Right atrium auricular region (tissue), 2 donors: Measurements from ENCODE around the gene MGAT4D. TPM values are rescaled to one million over a fixed set of nuclear protein-coding genes. Genes with fewer than 3 reads are reported as not detected.

ENCODE experiments used
- DNase-seq: peaks from one replicate; pipeline ENCODE4 v3.0.0-alpha.2; 2019; ENCODE audit warnings: low spot score
- H3K27ac ChIP-seq, 2 donors: fragments of 200-600 bp; sonication (generic); 1 replicate in 1 of 2; 2 replicates in 1 of 2; pipeline ENCODE4 v1.5.1; 2016 to 2019
- H3K27me3 ChIP-seq, 2 donors: fragments of 200-600 bp; sonication (generic); one replicate each; pipeline versions ENCODE4 v1.5.1 to v1.6.0; 2017 to 2019
- H3K36me3 ChIP-seq: fragments of 200-600 bp; sonication (generic); one replicate; pipeline ENCODE4 v1.5.1; 2016
- H3K4me1 ChIP-seq, 2 donors: fragments of 200-600 bp; sonication (generic); one replicate each; pipeline versions ENCODE4 v1.5.1 to v1.6.0; 2017 to 2019
- H3K4me3 ChIP-seq, 2 donors: fragments of 200-600 bp; sonication (generic); 1 replicate in 1 of 2; 2 replicates in 1 of 2; pipeline ENCODE4 v1.5.1; 2017 to 2019; ENCODE audit warnings: mild to moderate bottlenecking in 1 of 2, moderate library complexity in 1 of 2
- H3K9me3 ChIP-seq, 2 donors: fragments of 200-600 bp; sonication (generic); one replicate each; pipeline ENCODE4 v1.5.1; 2019
- total RNA-seq, 2 donors: library from RNA; depleted of rRNA; stranded (reverse); fragments of >200 nt; gene quantifications; one replicate each; pipeline ENCODE4 v1.1.0, GENCODE V29; 2016
- TF ChIP-seq, protein P1 (sequence below), 2 donors: fragments of 200-600 bp; sonication (generic); IDR thresholded peaks; one replicate each; pipeline ENCODE4 v1.5.1; 2019; ENCODE audit warnings: antibody characterized with exemption in 2 of 2

MGAT4D gene
- total RNA-seq, 2 donors from 2014 or later, result not detected

DNA sequence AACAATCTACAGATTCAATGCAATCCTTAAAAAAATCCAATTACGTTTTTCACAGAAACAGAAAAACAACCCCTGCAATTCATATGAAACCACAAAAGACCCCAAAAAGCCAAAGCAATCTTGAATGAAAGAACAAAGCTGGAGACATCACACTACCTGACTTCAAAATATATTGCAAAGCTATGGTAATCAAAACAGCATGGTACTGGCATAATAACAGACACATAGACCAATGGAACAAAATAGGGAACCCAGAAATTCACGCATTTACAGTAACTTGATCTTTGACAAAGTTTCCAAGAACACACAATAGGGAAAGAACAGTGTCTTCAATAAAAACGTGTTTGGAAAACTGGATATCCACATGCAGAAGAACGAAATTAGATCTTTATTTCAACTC lies 14.6 kb downstream of the MGAT4D start:
- no peaks in the 10 kb centered on the region for H3K27me3 ChIP-seq
- no peaks in the 10 kb centered on the region for H3K36me3 ChIP-seq
- no peak overlapping the region for H3K27ac ChIP-seq
- DNase-seq, result no peak
- H3K4me1 ChIP-seq, result no peaks in the 10 kb centered on the region
- H3K4me3 ChIP-seq, result no peak overlapping the region
- H3K9me3 ChIP-seq, result peaks cover 0 to 13% of the 10 kb centered on the region in 2 donors
- TF ChIP-seq, protein P1, sequence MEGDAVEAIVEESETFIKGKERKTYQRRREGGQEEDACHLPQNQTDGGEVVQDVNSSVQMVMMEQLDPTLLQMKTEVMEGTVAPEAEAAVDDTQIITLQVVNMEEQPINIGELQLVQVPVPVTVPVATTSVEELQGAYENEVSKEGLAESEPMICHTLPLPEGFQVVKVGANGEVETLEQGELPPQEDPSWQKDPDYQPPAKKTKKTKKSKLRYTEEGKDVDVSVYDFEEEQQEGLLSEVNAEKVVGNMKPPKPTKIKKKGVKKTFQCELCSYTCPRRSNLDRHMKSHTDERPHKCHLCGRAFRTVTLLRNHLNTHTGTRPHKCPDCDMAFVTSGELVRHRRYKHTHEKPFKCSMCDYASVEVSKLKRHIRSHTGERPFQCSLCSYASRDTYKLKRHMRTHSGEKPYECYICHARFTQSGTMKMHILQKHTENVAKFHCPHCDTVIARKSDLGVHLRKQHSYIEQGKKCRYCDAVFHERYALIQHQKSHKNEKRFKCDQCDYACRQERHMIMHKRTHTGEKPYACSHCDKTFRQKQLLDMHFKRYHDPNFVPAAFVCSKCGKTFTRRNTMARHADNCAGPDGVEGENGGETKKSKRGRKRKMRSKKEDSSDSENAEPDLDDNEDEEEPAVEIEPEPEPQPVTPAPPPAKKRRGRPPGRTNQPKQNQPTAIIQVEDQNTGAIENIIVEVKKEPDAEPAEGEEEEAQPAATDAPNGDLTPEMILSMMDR (IDR thresholded peaks at IDR 0.05), result no peak

DNA sequence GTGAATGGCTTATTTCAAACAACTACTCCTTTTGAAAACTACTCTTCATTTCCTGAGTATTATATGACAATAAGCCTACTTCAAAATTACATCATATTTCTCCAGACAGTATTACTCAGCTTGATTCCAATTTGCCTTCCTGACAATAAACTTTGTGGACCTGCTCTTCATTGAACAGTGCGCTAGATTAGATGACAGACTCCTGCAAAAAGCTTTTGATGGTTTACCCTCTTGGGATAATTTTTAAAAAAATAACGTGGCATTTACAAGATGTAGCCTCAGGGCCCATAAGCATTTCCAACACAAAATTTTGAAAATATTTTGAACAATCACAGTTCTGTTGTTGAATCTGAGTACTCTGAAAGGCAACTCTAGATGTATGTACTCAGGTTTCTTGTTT lies 25.9 kb downstream of the MGAT4D start:
- Histone ChIP-seq H3K27ac (no peak overlapping the region), H3K36me3 (no peaks in the 10 kb centered on the region), H3K4me3 (no peak overlapping the region), H3K27me3 (no peaks in the 10 kb centered on the region), H3K9me3 (no peaks in the 10 kb centered on the region), H3K4me1 (no peaks in the 10 kb centered on the region)
- DNase-seq, result no peak
- TF ChIP-seq, protein P1 (IDR thresholded peaks at IDR 0.05), result no peak

DNA sequence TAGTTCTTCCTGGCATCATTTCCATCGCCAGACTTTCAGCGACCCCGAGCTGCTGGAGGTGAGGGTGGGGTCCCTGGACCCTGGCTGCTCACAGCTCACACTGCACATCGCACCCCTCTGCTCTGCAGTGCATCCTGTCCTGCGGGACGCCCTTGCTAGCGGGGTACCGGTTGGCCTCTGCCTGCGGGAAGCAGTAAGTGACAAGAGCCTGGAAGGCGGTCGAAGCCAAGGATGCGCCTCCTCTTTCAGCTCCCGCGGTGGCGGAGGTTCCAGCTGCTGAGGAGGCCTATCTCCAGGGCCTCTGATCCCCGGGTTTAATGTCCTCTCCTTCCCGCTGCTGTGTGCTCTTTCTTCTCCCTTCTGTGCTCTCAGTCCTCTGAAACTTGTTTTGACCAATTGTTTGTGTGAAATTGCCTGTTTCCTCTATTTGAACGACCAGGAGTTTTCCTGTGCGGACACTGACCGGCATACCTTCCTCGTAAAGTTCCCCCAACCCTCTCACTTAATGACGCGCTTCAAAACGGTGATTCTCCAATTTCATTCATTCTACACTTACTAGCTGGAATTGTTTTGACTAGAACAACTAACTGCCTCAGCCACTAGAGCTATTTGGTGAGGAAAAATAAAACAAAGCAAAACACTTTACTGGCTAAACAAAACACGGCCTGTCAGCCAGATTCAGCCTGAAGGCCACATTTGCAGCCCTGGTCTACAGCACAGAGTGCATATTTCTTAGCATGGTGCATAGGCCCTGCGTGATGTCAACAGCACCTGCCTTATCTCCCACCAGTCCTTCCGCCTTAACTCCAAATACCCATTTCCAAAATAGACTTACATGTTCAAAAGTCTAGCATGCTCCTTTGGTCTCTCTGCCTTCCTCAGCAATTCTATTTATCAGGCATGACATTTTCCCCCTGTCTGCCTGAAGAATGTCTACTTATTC lies 28.0 kb downstream of the MGAT4D start:
- H3K27me3 ChIP-seq, result no peaks in the 10 kb centered on the region
- no peak overlapping the region for H3K4me3 ChIP-seq
- no peaks in the 10 kb centered on the region for H3K9me3 ChIP-seq
- DNase-seq, result no peak
- H3K27ac ChIP-seq, result no peak overlapping the region
- TF ChIP-seq, protein P1 (IDR thresholded peaks at IDR 0.05), result no peak
- H3K36me3 ChIP-seq, result no peaks in the 10 kb centered on the region
- no peaks in the 10 kb centered on the region for H3K4me1 ChIP-seq

GRCh38 chr4:140466146-140466545 lies 31.9 kb downstream of the MGAT4D start:
- no peaks in the 10 kb centered on the region for H3K27me3 ChIP-seq
- no peaks in the 10 kb centered on the region for H3K4me1 ChIP-seq
- no peaks in the 10 kb centered on the region for H3K36me3 ChIP-seq
- TF ChIP-seq, protein P1 (IDR thresholded peaks at IDR 0.05), result no peak
- H3K27ac ChIP-seq, result no peak overlapping the region
- no peaks in the 10 kb centered on the region for H3K9me3 ChIP-seq
- H3K4me3 ChIP-seq, result no peak overlapping the region
- no peak for DNase-seq

GRCh38 chr4:140463614-140464013 lies 34.5 kb downstream of the MGAT4D start:
- no peaks in the 10 kb centered on the region for H3K27me3 ChIP-seq
- no peak overlapping the region for H3K4me3 ChIP-seq
- H3K27ac ChIP-seq, result no peak overlapping the region
- H3K9me3 ChIP-seq, result no peaks in the 10 kb centered on the region
- TF ChIP-seq, protein P1 (IDR thresholded peaks at IDR 0.05), result no peak
- H3K36me3 ChIP-seq, result no peaks in the 10 kb centered on the region
- no peaks in the 10 kb centered on the region for H3K4me1 ChIP-seq
- no peak for DNase-seq
